Ectodermal cell (in vitro differentiated cells): ENCODE results near the gene TMCC1.
"Not testable (repeated sequence)": the region's sequence is repeated elsewhere in the genome, so short reads cannot be mapped to it uniquely, and the experiment has no call there.

ENCODE experiments used
- H3K27ac ChIP-seq: 2 replicates; pipeline ENCODE4 v1.7.0; 2013; ENCODE audit warnings: mild to moderate bottlenecking, low read depth, low read length; ENCODE audit not compliant: insufficient read depth, poor library complexity, severe bottlenecking
- H3K27me3 ChIP-seq: 2 replicates; pipeline ENCODE4 v1.7.0; 2013; ENCODE audit warnings: mild to moderate bottlenecking, low read length; ENCODE audit not compliant: insufficient read depth, control insufficient read depth, poor library complexity, severe bottlenecking
- H3K36me3 ChIP-seq: one replicate; pipeline ENCODE4 v1.7.0; 2013; ENCODE audit warnings: low read length; ENCODE audit not compliant: control insufficient read depth, insufficient read depth
- H3K4me1 ChIP-seq: one replicate; pipeline ENCODE4 v1.7.0; 2013; ENCODE audit warnings: low read length; ENCODE audit not compliant: control insufficient read depth, insufficient read depth
- H3K4me3 ChIP-seq: 2 replicates; pipeline ENCODE4 v1.7.0; 2013; ENCODE audit warnings: low read depth, low read length, control low read depth; ENCODE audit not compliant: insufficient read depth
- H3K9me3 ChIP-seq: 2 replicates; pipeline ENCODE4 v1.7.0; 2013; ENCODE audit warnings: mild to moderate bottlenecking, low read length, moderate library complexity; ENCODE audit not compliant: control insufficient read depth
- WGBS, 2 experiments: methylation state at CpG; one replicate each; pipeline ENCODE4 v1.1.7; 2013; ENCODE audit warnings: missing lambda C conversion rate in 2 of 2; 5-methylcytosine and 5-hydroxymethylcytosine counted together

Gene TMCC1

GRCh38 chr3:129616713-129617112, 276.8 kb downstream of the TMCC1 start:
- H3K36me3 ChIP-seq = no peaks in the 10 kb centered on the region
- H3K4me3 ChIP-seq = no peak overlapping the region
- H3K4me1 ChIP-seq = peaks cover 6% of the 10 kb centered on the region
- H3K9me3 ChIP-seq = no peaks in the 10 kb centered on the region
- 89 to 91% methylated on average over 5 of the region's 5 CpGs for WGBS, 2 experiments
- no peak overlapping the region for H3K27ac ChIP-seq
- no peaks in the 10 kb centered on the region for H3K27me3 ChIP-seq

GRCh38 chr3:129616291-129616690, 277.2 kb downstream of the TMCC1 start:
- H3K4me1 ChIP-seq = peaks cover 9% of the 10 kb centered on the region
- H3K27me3 ChIP-seq = no peaks in the 10 kb centered on the region
- no peak overlapping the region for H3K4me3 ChIP-seq
- H3K36me3 ChIP-seq = no peaks in the 10 kb centered on the region
- 82 to 83% methylated on average over 8 of the region's 8 CpGs for WGBS, 2 experiments
- H3K9me3 ChIP-seq = no peaks in the 10 kb centered on the region
- no peak overlapping the region for H3K27ac ChIP-seq

DNA sequence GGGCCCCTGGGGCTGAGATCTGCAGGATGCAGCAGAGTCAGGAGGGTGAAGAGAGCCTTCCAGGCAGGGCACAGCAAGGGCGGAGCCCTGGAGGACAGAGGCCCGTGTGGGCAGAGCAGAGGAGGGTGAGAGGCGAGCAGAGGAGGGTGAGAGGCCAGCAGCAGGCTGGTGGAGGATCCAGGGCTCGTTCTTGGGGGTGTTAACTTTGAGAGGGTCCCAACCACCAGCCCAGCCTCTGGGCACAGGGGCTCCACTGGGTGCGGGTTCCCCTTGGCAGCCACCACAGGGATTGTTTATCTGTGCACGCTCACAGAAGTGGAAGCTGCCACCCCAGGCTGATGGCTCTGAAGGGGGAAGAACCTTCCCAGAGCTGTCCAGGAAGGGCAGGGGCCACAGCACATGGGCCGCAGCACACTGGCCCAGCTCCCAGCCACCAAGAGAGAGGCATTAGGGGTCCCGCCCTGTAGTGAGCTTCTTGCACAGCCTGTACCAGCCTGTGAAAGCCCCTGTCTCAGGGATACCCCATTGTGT, 277.7 kb downstream of the TMCC1 start:
- Histone ChIP-seq H3K4me1 (peaks cover 9% of the 10 kb centered on the region), H3K4me3 (no peak overlapping the region), H3K27me3 (no peaks in the 10 kb centered on the region), H3K27ac (no peak overlapping the region), H3K9me3 (no peaks in the 10 kb centered on the region), H3K36me3 (no peaks in the 10 kb centered on the region)
- 88 to 91% methylated on average over 8 of the region's 8 CpGs for WGBS, 2 experiments

DNA sequence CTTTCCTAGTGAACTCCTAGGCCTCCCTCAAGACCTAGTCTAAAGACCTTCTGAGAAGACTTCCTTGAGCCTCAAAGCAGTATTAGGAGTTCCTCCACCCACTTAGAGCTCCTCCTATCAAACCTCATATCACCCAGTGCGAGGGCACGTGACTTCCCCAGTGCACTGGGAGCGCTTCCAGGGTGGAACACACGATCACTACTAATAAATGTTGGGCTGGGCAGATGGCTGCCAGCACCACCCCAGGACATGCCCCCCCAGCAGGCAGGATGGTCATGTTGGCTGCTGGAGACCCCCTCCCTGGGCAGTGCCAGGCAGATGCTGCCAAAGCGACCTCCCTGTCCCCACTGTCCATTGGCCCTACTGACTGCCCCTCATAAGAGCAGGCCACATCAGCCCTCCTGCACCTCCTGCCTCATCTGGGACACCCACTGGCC, 278.6 kb downstream of the TMCC1 start:
- WGBS, 2 experiments = 73 to 78% methylated on average over 5 of the region's 5 CpGs
- Histone ChIP-seq H3K4me3 (no peak overlapping the region), H3K27ac (no peak overlapping the region), H3K4me1 (peaks cover 9% of the 10 kb centered on the region), H3K27me3 (no peaks in the 10 kb centered on the region), H3K9me3 (no peaks in the 10 kb centered on the region), H3K36me3 (no peaks in the 10 kb centered on the region)

GRCh38 chr3:129614435-129614834, 279.1 kb downstream of the TMCC1 start:
- no peak overlapping the region for H3K4me3 ChIP-seq
- no peaks in the 10 kb centered on the region for H3K9me3 ChIP-seq
- peaks cover 9% of the 10 kb centered on the region for H3K4me1 ChIP-seq
- no peaks in the 10 kb centered on the region for H3K36me3 ChIP-seq
- WGBS, 2 experiments = 92 to 94% methylated on average over 9 of the region's 9 CpGs
- H3K27me3 ChIP-seq = no peaks in the 10 kb centered on the region
- no peak overlapping the region for H3K27ac ChIP-seq

GRCh38 chr3:129613367-129613740, 280.2 kb downstream of the TMCC1 start:
- no peaks in the 10 kb centered on the region for H3K9me3 ChIP-seq
- peaks cover 9% of the 10 kb centered on the region for H3K4me1 ChIP-seq
- H3K27me3 ChIP-seq = peaks cover 2% of the 10 kb centered on the region
- no peak overlapping the region for H3K27ac ChIP-seq
- WGBS, 2 experiments = 88 to 96% methylated on average over 3 of the region's 3 CpGs
- H3K4me3 ChIP-seq = no peak overlapping the region
- H3K36me3 ChIP-seq = no peaks in the 10 kb centered on the region

GRCh38 chr3:129612534-129613366, 280.8 kb downstream of the TMCC1 start:
- Histone ChIP-seq H3K9me3 (no peaks in the 10 kb centered on the region), H3K4me3 (no peak overlapping the region), H3K4me1 (peaks cover 9% of the 10 kb centered on the region), H3K27ac (no peak overlapping the region), H3K36me3 (no peaks in the 10 kb centered on the region), H3K27me3 (peaks cover 9% of the 10 kb centered on the region)
- WGBS, 2 experiments = 83 to 84% methylated on average over 16 of the region's 16 CpGs

- H3K4me1 ChIP-seq = peaks cover 9% of the 10 kb centered on the region
- 43 to 49% methylated on average over 25 of the region's 25 CpGs for WGBS, 2 experiments
- H3K27ac ChIP-seq = no peak overlapping the region
- no peak overlapping the region for H3K4me3 ChIP-seq
- H3K9me3 ChIP-seq = no peaks in the 10 kb centered on the region
- H3K27me3 ChIP-seq = peaks cover 16% of the 10 kb centered on the region
- no peaks in the 10 kb centered on the region for H3K36me3 ChIP-seq
These were observed 281.5 kb downstream of the TMCC1 start for GRCh38 chr3:129611812-129612533.

GRCh38 chr3:129611446-129611800, 282.1 kb downstream of the TMCC1 start:
- H3K9me3 ChIP-seq = no peaks in the 10 kb centered on the region

GRCh38 chr3:129610794-129611445, 282.6 kb downstream of the TMCC1 start:
- not testable (repeated sequence) for H3K4me1 ChIP-seq, H3K27ac ChIP-seq, H3K4me3 ChIP-seq, H3K9me3 ChIP-seq, H3K36me3 ChIP-seq
- WGBS, 2 experiments = 93 to 95% methylated on average over 9 to 10 of the region's 11 CpGs
- H3K27me3 ChIP-seq = peaks cover 23% of the 10 kb centered on the region

More at GRCh38 chr3:129611446-129611800, 282.1 kb downstream of the TMCC1 start:
- H3K4me1 ChIP-seq = peaks cover 9% of the 10 kb centered on the region
- H3K27me3 ChIP-seq = peaks cover 18% of the 10 kb centered on the region
- H3K36me3 ChIP-seq = no peaks in the 10 kb centered on the region
- H3K4me3 ChIP-seq = no peak overlapping the region
- H3K27ac ChIP-seq = no peak overlapping the region
- WGBS, 2 experiments = 89% methylated on average over 9 of the region's 9 CpGs
